OCI-LY3 (cell line): ENCODE results near the gene MAPK12.

Experiments used
- CTCF ChIP-seq: fragments of 200-600, 300-600 bp; sonication (generic); IDR thresholded peaks from 2 replicates; pipeline ENCODE4 v1.5.1; 2014; ENCODE audit warnings: antibody characterized with exemption, low read length, low read depth
- EZH2phosphoT487 ChIP-seq: fragments of 200-600 bp; shearing (Covaris generic); IDR thresholded peaks from 2 replicates; pipeline ENCODE4 v1.6.1; 2018; ENCODE audit warnings: antibody characterized with exemption, mixed run types, low read depth

GRCh38 chr22:50271519-50271970 is 10.1 kb upstream of the MAPK12 start:
- no peak for TF ChIP-seq CTCF
- no peak for TF ChIP-seq EZH2phosphoT487
